ENCODE results near the gene TMPRSS12.

- TF ChIP-seq CTCF (conservative IDR thresholded peaks at IDR 0.05; ENCODE audit: low read length) (no peak), EZH2phosphoT487 (IDR thresholded peaks at IDR 0.05; ENCODE audit: borderline replicate concordance) (no peak)
These were observed 72.3 kb downstream of the TMPRSS12 start for GRCh38 chr12:50914872-50915484.
